WTC11 (cell line): ENCODE results near the gene RAB26. TPM values are rescaled to one million over a fixed set of nuclear protein-coding genes. Genes with fewer than 3 reads are reported as not detected.

Experiments
- CBFB ChIP-seq: sonication (generic); formaldehyde crosslinking; IDR thresholded peaks from 2 replicates; pipeline ENCODE4 v1.8.1; 2022; ENCODE audit warnings: mild to moderate bottlenecking, low read depth, missing genetic modification reagents
- ESRRA ChIP-seq: sonication (generic); formaldehyde crosslinking; IDR thresholded peaks from 2 replicates; pipeline ENCODE4 v1.8.1; 2022; ENCODE audit warnings: mild to moderate bottlenecking, missing genetic modification reagents, borderline replicate concordance
- FOXJ3 ChIP-seq: sonication (generic); formaldehyde crosslinking; IDR thresholded peaks from 2 replicates; pipeline ENCODE4 v1.9.0; 2021; ENCODE audit warnings: missing genetic modification reagents, mild to moderate bottlenecking, borderline replicate concordance
- FOXK1 ChIP-seq: sonication (generic); formaldehyde crosslinking; IDR thresholded peaks from 2 replicates; pipeline ENCODE4 v1.8.0; 2022; ENCODE audit warnings: mild to moderate bottlenecking, moderate library complexity, missing genetic modification reagents
- NFATC4 ChIP-seq: fragments of 250-450 bp; sonication (Bioruptor Pico); IDR thresholded peaks from 2 replicates; pipeline ENCODE4 v1.9.0; 2021; ENCODE audit warnings: mild to moderate bottlenecking
- OVOL2 ChIP-seq: fragments of 250-450 bp; sonication (Bioruptor Pico); IDR thresholded peaks from 2 replicates; pipeline ENCODE4 v1.9.0; 2021; ENCODE audit warnings: mild to moderate bottlenecking, borderline replicate concordance
- SMAD3 ChIP-seq: sonication (generic); formaldehyde crosslinking; IDR thresholded peaks from 2 replicates; pipeline ENCODE4 v1.8.0; 2022; ENCODE audit warnings: missing genetic modification reagents, mild to moderate bottlenecking, borderline replicate concordance
- SP1 ChIP-seq: sonication (generic); formaldehyde crosslinking; conservative IDR thresholded peaks from 2 replicates; pipeline ENCODE4 v1.8.1; 2022; ENCODE audit warnings: missing genetic modification reagents
- TEAD4 ChIP-seq: sonication (generic); formaldehyde crosslinking; IDR thresholded peaks from 2 replicates; pipeline ENCODE4 v1.8.0; 2022; ENCODE audit warnings: mild to moderate bottlenecking, missing genetic modification reagents
- ZBTB21 ChIP-seq: sonication (generic); formaldehyde crosslinking; IDR thresholded peaks from 2 replicates; pipeline ENCODE4 v1.8.1; 2023; ENCODE audit warnings: mild to moderate bottlenecking, missing genetic modification reagents, borderline replicate concordance
- ZNF121 ChIP-seq: sonication (generic); formaldehyde crosslinking; IDR thresholded peaks from 2 replicates; pipeline ENCODE4 v1.8.0; 2023; ENCODE audit warnings: missing genetic modification reagents
- ZNF138 ChIP-seq: sonication (generic); formaldehyde crosslinking; conservative IDR thresholded peaks from 2 replicates; pipeline ENCODE4 v1.8.1; 2022; ENCODE audit warnings: mild to moderate bottlenecking, moderate library complexity, missing genetic modification reagents
- ZNF263 ChIP-seq: sonication (generic); formaldehyde crosslinking; IDR thresholded peaks from 2 replicates; pipeline ENCODE4 v1.8.1; 2022; ENCODE audit warnings: low read depth, mild to moderate bottlenecking, moderate library complexity, missing genetic modification reagents
- ZNF416 ChIP-seq: fragments of 250-450 bp; sonication (Bioruptor Pico); IDR thresholded peaks from 2 replicates; pipeline ENCODE4 v1.9.0; 2021; ENCODE audit warnings: mild to moderate bottlenecking, inconsistent platforms
- total RNA-seq: library from RNA; stranded (reverse); gene quantifications from 3 replicates; pipeline ENCODE4 v1.2.3, GENCODE V29; 2021
- TF ChIP-seq, protein P1 (sequence below): sonication (generic); formaldehyde crosslinking; IDR thresholded peaks from 2 replicates; pipeline ENCODE4 v1.8.1; 2022; ENCODE audit warnings: low read depth, mild to moderate bottlenecking, moderate library complexity, missing genetic modification reagents, borderline replicate concordance
- TF ChIP-seq, protein P2 (sequence below): sonication (generic); formaldehyde crosslinking; IDR thresholded peaks from 2 replicates; pipeline ENCODE4 v1.8.1; 2023; ENCODE audit warnings: mild to moderate bottlenecking, missing genetic modification reagents, moderate library complexity
- TF ChIP-seq, protein P3 (sequence below): sonication (generic); formaldehyde crosslinking; IDR thresholded peaks from 2 replicates; pipeline ENCODE4 v1.8.1; 2023; ENCODE audit warnings: mild to moderate bottlenecking, missing genetic modification reagents
- TF ChIP-seq, protein P4 (sequence below): sonication (generic); formaldehyde crosslinking; IDR thresholded peaks from 2 replicates; pipeline ENCODE4 v1.8.1; 2023; ENCODE audit warnings: mild to moderate bottlenecking, missing genetic modification reagents, moderate library complexity
- TF ChIP-seq, protein P5 (sequence below): fragments of 250-450 bp; sonication (Bioruptor Pico); IDR thresholded peaks from 2 replicates; pipeline ENCODE4 v1.9.0; 2021; ENCODE audit warnings: moderate library complexity, mild to moderate bottlenecking, inconsistent platforms, borderline replicate concordance
- TF ChIP-seq, protein P6 (sequence below): sonication (generic); formaldehyde crosslinking; IDR thresholded peaks from 2 replicates; pipeline ENCODE4 v1.8.1; 2023; ENCODE audit warnings: mild to moderate bottlenecking, moderate library complexity, missing genetic modification reagents
- TF ChIP-seq, protein P7 (sequence below): sonication (generic); formaldehyde crosslinking; IDR thresholded peaks from 2 replicates; pipeline ENCODE4 v1.8.0; 2023; ENCODE audit warnings: missing genetic modification reagents
- TF ChIP-seq, protein P8 (sequence below): sonication (generic); formaldehyde crosslinking; IDR thresholded peaks from 2 replicates; pipeline ENCODE4 v1.8.1; 2023; ENCODE audit warnings: mild to moderate bottlenecking, missing genetic modification reagents, borderline replicate concordance

The RAB26 gene
- total RNA-seq, 1 experiment from 2014 or later = 7.3 TPM

DNA sequence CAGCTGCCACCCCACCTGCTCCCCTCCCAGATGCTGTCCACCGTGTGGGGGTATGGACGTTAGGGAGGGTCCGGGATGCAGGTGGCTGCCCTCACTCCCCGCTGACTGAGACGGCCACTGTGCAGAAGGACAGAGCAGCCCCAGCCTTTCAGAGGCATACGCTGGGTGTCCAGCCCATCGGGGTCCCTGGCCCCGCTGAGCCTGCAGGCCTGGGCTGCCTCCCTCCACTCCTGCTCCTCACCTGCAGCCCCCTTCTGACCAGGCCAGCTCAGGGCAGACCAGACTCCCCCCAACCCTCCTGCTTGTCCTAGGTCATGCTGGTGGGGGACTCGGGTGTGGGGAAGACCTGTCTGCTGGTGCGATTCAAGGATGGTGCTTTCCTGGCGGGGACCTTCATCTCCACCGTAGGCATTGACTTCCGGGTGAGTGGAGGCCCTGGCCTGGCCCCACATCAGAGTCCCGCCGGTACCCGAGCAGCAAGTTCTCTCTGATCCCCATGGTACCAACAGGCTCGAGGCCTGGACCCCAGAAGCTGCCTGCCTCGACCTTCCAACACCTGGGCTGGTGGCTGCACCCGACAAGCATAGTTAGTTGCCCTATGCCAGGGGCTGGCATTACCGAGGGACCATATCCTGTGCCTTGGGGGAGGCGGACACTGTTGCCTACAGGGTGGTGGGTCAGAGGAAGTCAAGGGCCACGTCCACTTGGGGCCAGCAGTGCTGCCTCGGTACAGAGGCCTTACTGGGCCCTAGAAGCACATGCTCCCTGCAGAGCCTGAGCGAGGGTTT is 1.4 kb downstream of the RAB26 start (continued):
- TF ChIP-seq, protein P1, sequence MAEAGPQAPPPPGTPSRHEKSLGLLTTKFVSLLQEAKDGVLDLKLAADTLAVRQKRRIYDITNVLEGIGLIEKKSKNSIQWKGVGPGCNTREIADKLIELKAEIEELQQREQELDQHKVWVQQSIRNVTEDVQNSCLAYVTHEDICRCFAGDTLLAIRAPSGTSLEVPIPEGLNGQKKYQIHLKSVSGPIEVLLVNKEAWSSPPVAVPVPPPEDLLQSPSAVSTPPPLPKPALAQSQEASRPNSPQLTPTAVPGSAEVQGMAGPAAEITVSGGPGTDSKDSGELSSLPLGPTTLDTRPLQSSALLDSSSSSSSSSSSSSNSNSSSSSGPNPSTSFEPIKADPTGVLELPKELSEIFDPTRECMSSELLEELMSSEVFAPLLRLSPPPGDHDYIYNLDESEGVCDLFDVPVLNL = no peak
- TF ChIP-seq ZBTB21 (no peak), NFATC4 (peak; percentile 90), SP1 (peak; percentile 21; the same call in 1 of the 2 replicates), FOXJ3 (CRISPR knock-in tag) (no peak), ZNF263 (CRISPR knock-in tag) (no peak), TEAD4 (CRISPR knock-in tag) (no peak), ZNF138 (CRISPR knock-in tag) (no peak), FOXK1 (no peak), ZNF121 (CRISPR knock-in tag) (no peak), SMAD3 (CRISPR knock-in tag) (no peak), ESRRA (no peak), CBFB (CRISPR knock-in tag) (no peak), ZNF416 (peak; percentile 60; the same call in 1 of the 2 replicates), OVOL2 (CRISPR knock-in tag) (no peak)
- TF ChIP-seq, protein P2, sequence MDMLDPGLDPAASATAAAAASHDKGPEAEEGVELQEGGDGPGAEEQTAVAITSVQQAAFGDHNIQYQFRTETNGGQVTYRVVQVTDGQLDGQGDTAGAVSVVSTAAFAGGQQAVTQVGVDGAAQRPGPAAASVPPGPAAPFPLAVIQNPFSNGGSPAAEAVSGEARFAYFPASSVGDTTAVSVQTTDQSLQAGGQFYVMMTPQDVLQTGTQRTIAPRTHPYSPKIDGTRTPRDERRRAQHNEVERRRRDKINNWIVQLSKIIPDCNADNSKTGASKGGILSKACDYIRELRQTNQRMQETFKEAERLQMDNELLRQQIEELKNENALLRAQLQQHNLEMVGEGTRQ = no peak
- TF ChIP-seq, protein P3, sequence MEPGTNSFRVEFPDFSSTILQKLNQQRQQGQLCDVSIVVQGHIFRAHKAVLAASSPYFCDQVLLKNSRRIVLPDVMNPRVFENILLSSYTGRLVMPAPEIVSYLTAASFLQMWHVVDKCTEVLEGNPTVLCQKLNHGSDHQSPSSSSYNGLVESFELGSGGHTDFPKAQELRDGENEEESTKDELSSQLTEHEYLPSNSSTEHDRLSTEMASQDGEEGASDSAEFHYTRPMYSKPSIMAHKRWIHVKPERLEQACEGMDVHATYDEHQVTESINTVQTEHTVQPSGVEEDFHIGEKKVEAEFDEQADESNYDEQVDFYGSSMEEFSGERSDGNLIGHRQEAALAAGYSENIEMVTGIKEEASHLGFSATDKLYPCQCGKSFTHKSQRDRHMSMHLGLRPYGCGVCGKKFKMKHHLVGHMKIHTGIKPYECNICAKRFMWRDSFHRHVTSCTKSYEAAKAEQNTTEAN (CRISPR knock-in tag) = no peak
- TF ChIP-seq, protein P4, sequence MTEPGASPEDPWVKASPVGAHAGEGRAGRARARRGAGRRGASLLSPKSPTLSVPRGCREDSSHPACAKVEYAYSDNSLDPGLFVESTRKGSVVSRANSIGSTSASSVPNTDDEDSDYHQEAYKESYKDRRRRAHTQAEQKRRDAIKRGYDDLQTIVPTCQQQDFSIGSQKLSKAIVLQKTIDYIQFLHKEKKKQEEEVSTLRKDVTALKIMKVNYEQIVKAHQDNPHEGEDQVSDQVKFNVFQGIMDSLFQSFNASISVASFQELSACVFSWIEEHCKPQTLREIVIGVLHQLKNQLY (CRISPR knock-in tag) = peak; percentile 84; the same call in 1 of the 2 replicates
- TF ChIP-seq, protein P5, sequence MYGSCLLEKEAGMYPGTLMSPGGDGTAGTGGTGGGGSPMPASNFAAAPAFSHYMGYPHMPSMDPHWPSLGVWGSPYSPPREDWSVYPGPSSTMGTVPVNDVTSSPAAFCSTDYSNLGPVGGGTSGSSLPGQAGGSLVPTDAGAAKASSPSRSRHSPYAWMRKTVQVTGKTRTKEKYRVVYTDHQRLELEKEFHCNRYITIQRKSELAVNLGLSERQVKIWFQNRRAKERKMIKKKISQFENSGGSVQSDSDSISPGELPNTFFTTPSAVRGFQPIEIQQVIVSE = no peak
- TF ChIP-seq, protein P6, sequence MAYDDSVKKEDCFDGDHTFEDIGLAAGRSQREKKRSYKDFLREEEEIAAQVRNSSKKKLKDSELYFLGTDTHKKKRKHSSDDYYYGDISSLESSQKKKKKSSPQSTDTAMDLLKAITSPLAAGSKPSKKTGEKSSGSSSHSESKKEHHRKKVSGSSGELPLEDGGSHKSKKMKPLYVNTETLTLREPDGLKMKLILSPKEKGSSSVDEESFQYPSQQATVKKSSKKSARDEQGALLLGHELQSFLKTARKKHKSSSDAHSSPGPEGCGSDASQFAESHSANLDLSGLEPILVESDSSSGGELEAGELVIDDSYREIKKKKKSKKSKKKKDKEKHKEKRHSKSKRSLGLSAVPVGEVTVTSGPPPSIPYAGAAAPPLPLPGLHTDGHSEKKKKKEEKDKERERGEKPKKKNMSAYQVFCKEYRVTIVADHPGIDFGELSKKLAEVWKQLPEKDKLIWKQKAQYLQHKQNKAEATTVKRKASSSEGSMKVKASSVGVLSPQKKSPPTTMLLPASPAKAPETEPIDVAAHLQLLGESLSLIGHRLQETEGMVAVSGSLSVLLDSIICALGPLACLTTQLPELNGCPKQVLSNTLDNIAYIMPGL (CRISPR knock-in tag) = no peak; the same call in 1 of the 2 replicates
- TF ChIP-seq, protein P7, sequence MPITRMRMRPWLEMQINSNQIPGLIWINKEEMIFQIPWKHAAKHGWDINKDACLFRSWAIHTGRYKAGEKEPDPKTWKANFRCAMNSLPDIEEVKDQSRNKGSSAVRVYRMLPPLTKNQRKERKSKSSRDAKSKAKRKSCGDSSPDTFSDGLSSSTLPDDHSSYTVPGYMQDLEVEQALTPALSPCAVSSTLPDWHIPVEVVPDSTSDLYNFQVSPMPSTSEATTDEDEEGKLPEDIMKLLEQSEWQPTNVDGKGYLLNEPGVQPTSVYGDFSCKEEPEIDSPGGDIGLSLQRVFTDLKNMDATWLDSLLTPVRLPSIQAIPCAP (CRISPR knock-in tag) = no peak
- TF ChIP-seq, protein P8, sequence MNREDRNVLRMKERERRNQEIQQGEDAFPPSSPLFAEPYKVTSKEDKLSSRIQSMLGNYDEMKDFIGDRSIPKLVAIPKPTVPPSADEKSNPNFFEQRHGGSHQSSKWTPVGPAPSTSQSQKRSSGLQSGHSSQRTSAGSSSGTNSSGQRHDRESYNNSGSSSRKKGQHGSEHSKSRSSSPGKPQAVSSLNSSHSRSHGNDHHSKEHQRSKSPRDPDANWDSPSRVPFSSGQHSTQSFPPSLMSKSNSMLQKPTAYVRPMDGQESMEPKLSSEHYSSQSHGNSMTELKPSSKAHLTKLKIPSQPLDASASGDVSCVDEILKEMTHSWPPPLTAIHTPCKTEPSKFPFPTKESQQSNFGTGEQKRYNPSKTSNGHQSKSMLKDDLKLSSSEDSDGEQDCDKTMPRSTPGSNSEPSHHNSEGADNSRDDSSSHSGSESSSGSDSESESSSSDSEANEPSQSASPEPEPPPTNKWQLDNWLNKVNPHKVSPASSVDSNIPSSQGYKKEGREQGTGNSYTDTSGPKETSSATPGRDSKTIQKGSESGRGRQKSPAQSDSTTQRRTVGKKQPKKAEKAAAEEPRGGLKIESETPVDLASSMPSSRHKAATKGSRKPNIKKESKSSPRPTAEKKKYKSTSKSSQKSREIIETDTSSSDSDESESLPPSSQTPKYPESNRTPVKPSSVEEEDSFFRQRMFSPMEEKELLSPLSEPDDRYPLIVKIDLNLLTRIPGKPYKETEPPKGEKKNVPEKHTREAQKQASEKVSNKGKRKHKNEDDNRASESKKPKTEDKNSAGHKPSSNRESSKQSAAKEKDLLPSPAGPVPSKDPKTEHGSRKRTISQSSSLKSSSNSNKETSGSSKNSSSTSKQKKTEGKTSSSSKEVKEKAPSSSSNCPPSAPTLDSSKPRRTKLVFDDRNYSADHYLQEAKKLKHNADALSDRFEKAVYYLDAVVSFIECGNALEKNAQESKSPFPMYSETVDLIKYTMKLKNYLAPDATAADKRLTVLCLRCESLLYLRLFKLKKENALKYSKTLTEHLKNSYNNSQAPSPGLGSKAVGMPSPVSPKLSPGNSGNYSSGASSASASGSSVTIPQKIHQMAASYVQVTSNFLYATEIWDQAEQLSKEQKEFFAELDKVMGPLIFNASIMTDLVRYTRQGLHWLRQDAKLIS = no peak
